ENCODE data around the gene HDC.

- no peak for TF ChIP-seq CTCF (IDR thresholded peaks at IDR 0.05)
- TF ChIP-seq POLR2A (IDR thresholded peaks at IDR 0.05), result no peak
Observed at GRCh38 chr15:50267577-50267976, 2.1 kb upstream of the HDC start.

Data from adrenal gland (tissue), 5 donors.